ENCODE measurements around the gene TCFL5.

Gene TCFL5

DNA sequence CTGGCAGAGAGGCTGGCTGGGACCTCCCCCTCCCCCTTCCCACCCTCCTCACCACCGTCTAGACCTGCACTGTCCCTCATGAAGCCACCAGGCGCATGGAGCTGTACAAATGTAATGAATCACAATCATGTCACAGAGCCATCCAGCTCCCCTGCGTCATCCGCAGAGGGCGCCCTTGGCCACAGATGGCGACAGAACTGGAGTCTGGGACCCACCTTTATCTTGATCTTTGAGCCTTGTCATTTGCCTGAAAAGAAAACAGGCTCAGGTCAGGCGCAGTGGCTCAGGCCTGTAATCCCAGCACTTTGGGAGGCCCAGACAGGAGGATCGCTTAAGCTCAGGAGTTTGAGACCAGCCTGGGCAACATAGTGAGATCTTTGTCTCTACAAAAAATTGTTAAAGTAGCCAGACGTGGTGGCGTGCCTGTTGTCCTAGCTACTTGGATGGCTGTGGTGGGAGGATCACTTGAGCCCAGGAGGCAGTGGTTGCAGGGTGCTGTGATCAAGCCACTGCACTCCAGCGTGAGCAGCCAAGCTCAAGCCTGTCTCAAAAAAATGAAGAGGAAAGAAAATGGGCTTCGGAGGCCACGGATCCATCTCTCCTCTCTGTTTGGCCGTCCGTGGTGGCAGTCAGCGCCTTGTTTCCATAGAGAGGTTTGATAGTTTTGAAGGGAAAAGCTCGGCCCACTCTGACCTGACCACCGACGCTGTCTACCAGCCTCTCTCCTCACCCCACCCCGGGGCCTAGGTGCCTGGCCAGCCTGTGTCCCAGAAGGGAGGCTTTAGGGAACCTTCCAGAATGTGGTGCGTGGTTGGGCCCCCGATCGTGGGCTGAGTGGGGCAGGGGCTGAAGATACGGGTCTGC lies 38.6 kb downstream of the TCFL5 start:
- H3K27ac ChIP-seq: peak overlapping the region; percentile 60; the same call in 1 of the 2 replicates
- no peak overlapping the region for H3K9ac ChIP-seq (ENCODE audit: insufficient read length)
- TF ChIP-seq POLR2AphosphoS5 (IDR thresholded peaks at IDR 0.05; ENCODE audit: borderline replicate concordance, low read depth, low read length) (no peak), EZH2 (IDR thresholded peaks at IDR 0.05) (no peak), FOXP2 (optimal IDR thresholded peaks at IDR 0.05; ENCODE audit: control extremely low read depth, extremely low read length, insufficient read depth) (no peak)
- no peaks in the 10 kb centered on the region for H3K9me3 ChIP-seq (ENCODE audit: low read depth, low read length)
- no peak overlapping the region for H3K4me3 ChIP-seq
- no peaks in the 10 kb centered on the region for H3K36me3 ChIP-seq (ENCODE audit: insufficient read depth, low read length)
- no peak for DNase-seq (ENCODE audit: low read depth, low spot score)

GRCh38 chr20:62822239-62822787 lies 39.3 kb downstream of the TCFL5 start:
- TF ChIP-seq FOXP2 (optimal IDR thresholded peaks at IDR 0.05; ENCODE audit: control extremely low read depth, extremely low read length, insufficient read depth) (no peak), EZH2 (IDR thresholded peaks at IDR 0.05) (no peak), POLR2AphosphoS5 (IDR thresholded peaks at IDR 0.05; ENCODE audit: borderline replicate concordance, low read depth, low read length) (no peak)
- H3K36me3 ChIP-seq (ENCODE audit: insufficient read depth, low read length): no peaks in the 10 kb centered on the region
- H3K9ac ChIP-seq (ENCODE audit: insufficient read length): no peak overlapping the region
- DNase-seq (ENCODE audit: low read depth, low spot score): no peak
- no peak overlapping the region for H3K4me3 ChIP-seq
- H3K9me3 ChIP-seq (ENCODE audit: low read depth, low read length): no peaks in the 10 kb centered on the region
- H3K27ac ChIP-seq: no peak overlapping the region

DNA sequence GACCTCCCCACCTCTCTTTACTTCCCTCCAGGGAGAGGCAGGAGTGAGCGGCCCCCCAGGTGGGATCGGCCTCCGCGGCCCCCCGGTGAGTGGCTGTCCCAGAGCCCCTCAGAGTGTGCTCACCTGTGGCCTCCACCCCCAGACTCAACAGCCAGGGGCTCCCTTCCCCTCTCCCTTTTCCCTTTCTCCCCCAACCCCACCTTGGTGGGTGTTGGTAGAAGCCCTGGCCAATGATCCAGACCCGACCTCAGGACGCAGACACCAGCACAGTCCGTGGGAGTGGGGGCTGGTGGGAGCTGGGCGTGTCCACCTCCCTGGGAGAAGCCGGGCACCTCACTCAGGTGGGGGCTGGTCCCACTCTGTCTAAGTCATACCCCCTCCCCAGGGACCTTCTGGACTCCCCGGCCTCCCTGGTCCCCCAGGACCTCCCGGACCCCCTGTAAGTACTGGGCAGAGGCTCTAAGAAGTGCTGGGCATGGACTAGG lies 39.9 kb downstream of the TCFL5 start:
- TF ChIP-seq FOXP2 (optimal IDR thresholded peaks at IDR 0.05; ENCODE audit: control extremely low read depth, extremely low read length, insufficient read depth): no peak
- TF ChIP-seq POLR2AphosphoS5 (IDR thresholded peaks at IDR 0.05; ENCODE audit: borderline replicate concordance, low read depth, low read length): no peak
- no peak for TF ChIP-seq EZH2 (IDR thresholded peaks at IDR 0.05)
- Histone ChIP-seq H3K36me3 (ENCODE audit: insufficient read depth, low read length) (no peaks in the 10 kb centered on the region), H3K4me3 (no peak overlapping the region)

GRCh38 chr20:62820962-62821725 lies 40.5 kb downstream of the TCFL5 start:
- no peak for TF ChIP-seq POLR2AphosphoS5 (IDR thresholded peaks at IDR 0.05; ENCODE audit: borderline replicate concordance, low read depth, low read length)
- TF ChIP-seq FOXP2 (optimal IDR thresholded peaks at IDR 0.05; ENCODE audit: control extremely low read depth, extremely low read length, insufficient read depth): no peak
- TF ChIP-seq EZH2 (IDR thresholded peaks at IDR 0.05): no peak
- H3K4me3 ChIP-seq: no peak overlapping the region
- no peak for DNase-seq (ENCODE audit: low read depth, low spot score)
- H3K27ac ChIP-seq: no peak overlapping the region
- H3K9ac ChIP-seq (ENCODE audit: insufficient read length): no peak overlapping the region
- H3K9me3 ChIP-seq (ENCODE audit: low read depth, low read length): no peaks in the 10 kb centered on the region
- no peaks in the 10 kb centered on the region for H3K36me3 ChIP-seq (ENCODE audit: insufficient read depth, low read length)

More for the DNA sequence above, 39.9 kb downstream of the TCFL5 start:
- no peak for DNase-seq (ENCODE audit: low read depth, low spot score)
- H3K9me3 ChIP-seq (ENCODE audit: low read depth, low read length): no peaks in the 10 kb centered on the region
- H3K27ac ChIP-seq: no peak overlapping the region
- H3K9ac ChIP-seq (ENCODE audit: insufficient read length): no peak overlapping the region

- no peak overlapping the region for H3K27ac ChIP-seq
Measured at GRCh38 chr20:62820208-62820961, 41.2 kb downstream of the TCFL5 start.

GRCh38 chr20:62819494-62820174 lies 42.0 kb downstream of the TCFL5 start:
- no peak for DNase-seq (ENCODE audit: low read depth, low spot score)
- H3K9ac ChIP-seq (ENCODE audit: insufficient read length): no peak overlapping the region
- H3K9me3 ChIP-seq (ENCODE audit: low read depth, low read length): no peaks in the 10 kb centered on the region

More at GRCh38 chr20:62820208-62820961, 41.2 kb downstream of the TCFL5 start:
- Histone ChIP-seq H3K4me3 (no peak overlapping the region), H3K9ac (ENCODE audit: insufficient read length) (no peak overlapping the region), H3K9me3 (ENCODE audit: low read depth, low read length) (no peaks in the 10 kb centered on the region), H3K36me3 (ENCODE audit: insufficient read depth, low read length) (no peaks in the 10 kb centered on the region)
- no peak for DNase-seq (ENCODE audit: low read depth, low spot score)
- TF ChIP-seq FOXP2 (optimal IDR thresholded peaks at IDR 0.05; ENCODE audit: control extremely low read depth, extremely low read length, insufficient read depth): no peak
- TF ChIP-seq POLR2AphosphoS5 (IDR thresholded peaks at IDR 0.05; ENCODE audit: borderline replicate concordance, low read depth, low read length): no peak
- no peak for TF ChIP-seq EZH2 (IDR thresholded peaks at IDR 0.05)

More at GRCh38 chr20:62819494-62820174, 42.0 kb downstream of the TCFL5 start:
- no peak overlapping the region for H3K4me3 ChIP-seq
- H3K36me3 ChIP-seq (ENCODE audit: insufficient read depth, low read length): no peaks in the 10 kb centered on the region
- no peak for TF ChIP-seq POLR2AphosphoS5 (IDR thresholded peaks at IDR 0.05; ENCODE audit: borderline replicate concordance, low read depth, low read length)
- no peak for TF ChIP-seq EZH2 (IDR thresholded peaks at IDR 0.05)
- no peak for TF ChIP-seq FOXP2 (optimal IDR thresholded peaks at IDR 0.05; ENCODE audit: control extremely low read depth, extremely low read length, insufficient read depth)
- H3K27ac ChIP-seq: no peak overlapping the region
